Endothelial cell of umbilical vein (primary cell): ENCODE data around the gene NOTCH2.

ENCODE experiments used
- CTCF ChIP-seq, 2 donors: IDR thresholded peaks; 1 replicate in 1 of 2; 2 replicates in 1 of 2; pipeline ENCODE4 v1.5.1; 2011; ENCODE audit warnings: low read length in 2 of 2, mild to moderate bottlenecking in 2 of 2, moderate library complexity in 2 of 2, control low read depth in 1 of 2, inconsistent platforms in 1 of 2, low read depth in 1 of 2; ENCODE audit not compliant: insufficient read depth in 1 of 2; ENCODE audit errors: extremely low read depth in 1 of 2
- GATA2 ChIP-seq: IDR thresholded peaks from 2 replicates; pipeline ENCODE4 v1.7.0; 2011; ENCODE audit warnings: low read depth, mild to moderate bottlenecking, moderate library complexity, mixed read lengths, low read length; ENCODE audit not compliant: insufficient read length, insufficient read depth
- POLR2AphosphoS5 ChIP-seq: IDR thresholded peaks from 2 replicates; pipeline ENCODE4 v1.6.1; 2012; ENCODE audit warnings: low read depth, mild to moderate bottlenecking, control low read depth, low read length, moderate library complexity; ENCODE audit not compliant: insufficient read depth

DNA sequence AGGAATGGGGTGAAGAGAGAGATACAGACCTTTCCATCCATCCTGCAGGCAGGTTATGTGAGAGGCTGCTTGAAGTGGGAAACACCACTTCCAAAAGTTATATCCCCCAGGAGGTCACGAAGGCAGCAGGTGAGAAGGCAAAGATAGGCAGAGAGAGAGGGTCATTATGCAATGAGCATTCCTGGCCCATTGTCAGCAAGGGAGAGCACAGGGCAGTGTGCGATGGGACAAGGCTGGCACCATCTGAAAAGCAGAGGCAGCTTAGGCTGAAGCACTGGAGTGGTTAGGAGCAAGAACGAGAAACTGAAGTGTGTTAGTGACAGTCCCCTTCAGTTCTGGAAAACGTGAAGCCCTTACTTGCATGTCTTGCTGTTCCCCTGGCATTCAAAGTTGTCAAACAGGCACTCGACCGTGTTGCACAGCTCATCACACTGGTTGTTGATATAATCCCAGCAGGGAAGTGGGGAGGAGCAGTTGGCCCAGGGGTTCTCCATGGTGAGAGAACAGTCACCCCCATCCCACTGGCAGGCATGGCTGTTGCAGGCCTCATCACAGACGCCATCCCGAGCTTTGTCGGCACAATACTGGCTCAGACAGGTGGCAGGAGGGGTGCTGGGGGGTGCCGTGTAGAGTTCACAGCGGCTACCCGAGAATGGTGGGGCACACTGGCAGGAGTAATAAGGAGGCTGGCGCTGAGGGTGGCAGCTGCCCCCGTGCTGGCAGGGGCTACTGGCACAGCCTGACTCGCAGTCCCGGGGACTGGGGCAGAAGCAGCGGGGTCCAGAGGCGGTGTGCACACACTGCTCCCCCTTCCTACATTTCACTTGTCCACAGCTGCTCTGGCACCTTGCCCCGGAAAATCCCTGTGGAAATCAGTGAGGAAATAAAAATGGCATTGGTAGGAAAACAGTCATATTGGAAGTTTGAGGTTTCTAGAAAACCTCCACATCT is 144.2 kb downstream of the NOTCH2 start:
- TF ChIP-seq POLR2AphosphoS5 (no peak), CTCF (IDR thresholded peaks at IDR 0.05; ENCODE audit: extremely low read depth in 1 of 2, insufficient read depth in 1 of 2, low read depth in 1 of 2, low read length in 2 of 2) (no peak), GATA2 (no peak)
